HEK293 (cell line): Measurements from ENCODE around the gene NUDT21.
A peak's percentile ranks its signal among the peaks of the same experiment; 100 is the strongest.

ENCODE experiments used
- CTCF ChIA-PET: fragments of 350-600 bp; formaldehyde crosslinking; extraction: SDS; loops from one replicate; lab custom pipeline; 2021; ENCODE audit warnings: antibody characterized with exemption; lab: Yijun Ruan, JAX
- POLR2A ChIA-PET: fragments of 300-600 bp; formaldehyde crosslinking; extraction: SDS; loops from one replicate; lab custom pipeline; 2020; ENCODE audit warnings: antibody characterized with exemption, inconsistent platforms; lab: Yijun Ruan, JAX
- H3K27ac ChIP-seq: fragments of 200-500 bp; sonication (Bioruptor generic); 2 replicates; pipeline ENCODE4 v1.5.1; 2014; ENCODE audit warnings: low read depth, low read length, control low read depth, inconsistent platforms; ENCODE audit errors: extremely low read depth
- H3K36me3 ChIP-seq, 2 experiments: fragments of 200-500 bp in 1 of 2; sonication (Bioruptor generic) in 1 of 2; 1 replicate in 1 of 2; 2 replicates in 1 of 2; pipeline ENCODE4 v1.5.1; 2014 to 2017; ENCODE audit warnings: inconsistent platforms in 2 of 2, low read length in 2 of 2; ENCODE audit not compliant: control insufficient read depth in 2 of 2, insufficient read depth in 1 of 2
- H3K4me1 ChIP-seq: fragments of 200-500 bp; sonication (Bioruptor generic); 2 replicates; pipeline ENCODE4 v1.5.1; 2014; ENCODE audit warnings: mild to moderate bottlenecking, low read length, inconsistent platforms; ENCODE audit not compliant: control insufficient read depth, insufficient read depth
- H3K4me3 ChIP-seq: 2 replicates; pipeline ENCODE4 v1.5.1; 2011; ENCODE audit warnings: low read depth, mild to moderate bottlenecking, control low read depth, low read length, moderate library complexity
- H3K9me3 ChIP-seq: fragments of 200-500 bp; sonication (Bioruptor generic); 2 replicates; pipeline ENCODE4 v1.5.1; 2014; ENCODE audit warnings: low read depth, low read length, inconsistent platforms; ENCODE audit not compliant: control insufficient read depth, insufficient read depth
- KLF9 ChIP-seq: fragments of 450-650 bp; formaldehyde crosslinking; IDR thresholded peaks from 2 replicates; pipeline ENCODE4 v1.5.1; 2016; ENCODE audit warnings: missing biosample characterization, missing genetic modification characterization, low read depth
- ZNF155 ChIP-seq: fragments of 450-650 bp; formaldehyde crosslinking; IDR thresholded peaks from 2 replicates; pipeline ENCODE4 v1.5.1; 2016; ENCODE audit warnings: missing biosample characterization, missing genetic modification characterization
- ZNF169 ChIP-seq: fragments of 450-650 bp; formaldehyde crosslinking; IDR thresholded peaks from 2 replicates; pipeline ENCODE4 v1.5.1; 2016; ENCODE audit warnings: missing biosample characterization, missing genetic modification characterization
- ZNF211 ChIP-seq: fragments of 450-650 bp; formaldehyde crosslinking; IDR thresholded peaks from 2 replicates; pipeline ENCODE4 v1.5.1; 2016; ENCODE audit warnings: low read depth, missing biosample characterization, missing genetic modification characterization
- ZNF221 ChIP-seq: fragments of 450-650 bp; formaldehyde crosslinking; IDR thresholded peaks from 2 replicates; pipeline ENCODE4 v1.5.1; 2017; ENCODE audit warnings: missing biosample characterization, missing genetic modification characterization, borderline replicate concordance
- ZNF223 ChIP-seq: fragments of 450-650 bp; formaldehyde crosslinking; IDR thresholded peaks from 2 replicates; pipeline ENCODE4 v1.5.1; 2016; ENCODE audit warnings: missing biosample characterization, missing genetic modification characterization
- ZNF37A ChIP-seq: fragments of 450-650 bp; IDR thresholded peaks from 2 replicates; pipeline ENCODE4 v1.5.1; 2018; ENCODE audit warnings: missing biosample characterization, missing genetic modification characterization
- ZNF544 ChIP-seq: fragments of 450-650 bp; formaldehyde crosslinking; IDR thresholded peaks from 2 replicates; pipeline ENCODE4 v1.5.0; 2017; ENCODE audit warnings: missing biosample characterization, missing genetic modification characterization
- ZNF596 ChIP-seq: fragments of 450-650 bp; IDR thresholded peaks from 2 replicates; pipeline ENCODE4 v1.5.0; 2018; ENCODE audit warnings: missing biosample characterization, mild to moderate bottlenecking, missing genetic modification characterization, moderate library complexity
- ZNF777 ChIP-seq: fragments of 450-650 bp; formaldehyde crosslinking; IDR thresholded peaks from 2 replicates; pipeline ENCODE4 v1.5.1; 2017; ENCODE audit warnings: missing biosample characterization, missing genetic modification characterization, borderline replicate concordance
- ZNF792 ChIP-seq: fragments of 450-650 bp; formaldehyde crosslinking; IDR thresholded peaks from 2 replicates; pipeline ENCODE4 v1.5.1; 2016; ENCODE audit warnings: missing biosample characterization, missing genetic modification characterization
- TF ChIP-seq, protein P1 (sequence below): fragments of 450-650 bp; IDR thresholded peaks from 2 replicates; pipeline ENCODE4 v1.5.1; 2018; ENCODE audit warnings: missing biosample characterization, mild to moderate bottlenecking, missing genetic modification characterization
- TF ChIP-seq, protein P2 (sequence below): fragments of 450-650 bp; formaldehyde crosslinking; IDR thresholded peaks from 2 replicates; pipeline ENCODE4 v1.5.1; 2016; ENCODE audit warnings: missing biosample characterization, missing genetic modification characterization
- TF ChIP-seq, protein P3 (sequence below): fragments of 450-650 bp; formaldehyde crosslinking; IDR thresholded peaks from 2 replicates; pipeline ENCODE4 v1.5.1; 2016; ENCODE audit warnings: missing biosample characterization, missing genetic modification characterization
- TF ChIP-seq, protein P4 (sequence below): fragments of 450-650 bp; formaldehyde crosslinking; IDR thresholded peaks from 2 replicates; pipeline ENCODE4 v1.5.1; 2016; ENCODE audit warnings: missing biosample characterization, missing genetic modification characterization
- TF ChIP-seq, protein P5 (sequence below): fragments of 450-650 bp; formaldehyde crosslinking; IDR thresholded peaks from 2 replicates; pipeline ENCODE4 v1.5.1; 2016; ENCODE audit warnings: missing biosample characterization, missing genetic modification characterization, borderline replicate concordance
- TF ChIP-seq, protein P6 (sequence below): fragments of 450-650 bp; formaldehyde crosslinking; IDR thresholded peaks from 2 replicates; pipeline ENCODE4 v1.5.1; 2017; ENCODE audit warnings: missing biosample characterization, missing genetic modification characterization
- TF ChIP-seq, protein P7 (sequence below): fragments of 450-650 bp; formaldehyde crosslinking; optimal IDR thresholded peaks from 2 replicates; pipeline ENCODE3; 2016; ENCODE audit warnings: missing biosample characterization, mild to moderate bottlenecking, missing genetic modification characterization

Gene NUDT21

DNA sequence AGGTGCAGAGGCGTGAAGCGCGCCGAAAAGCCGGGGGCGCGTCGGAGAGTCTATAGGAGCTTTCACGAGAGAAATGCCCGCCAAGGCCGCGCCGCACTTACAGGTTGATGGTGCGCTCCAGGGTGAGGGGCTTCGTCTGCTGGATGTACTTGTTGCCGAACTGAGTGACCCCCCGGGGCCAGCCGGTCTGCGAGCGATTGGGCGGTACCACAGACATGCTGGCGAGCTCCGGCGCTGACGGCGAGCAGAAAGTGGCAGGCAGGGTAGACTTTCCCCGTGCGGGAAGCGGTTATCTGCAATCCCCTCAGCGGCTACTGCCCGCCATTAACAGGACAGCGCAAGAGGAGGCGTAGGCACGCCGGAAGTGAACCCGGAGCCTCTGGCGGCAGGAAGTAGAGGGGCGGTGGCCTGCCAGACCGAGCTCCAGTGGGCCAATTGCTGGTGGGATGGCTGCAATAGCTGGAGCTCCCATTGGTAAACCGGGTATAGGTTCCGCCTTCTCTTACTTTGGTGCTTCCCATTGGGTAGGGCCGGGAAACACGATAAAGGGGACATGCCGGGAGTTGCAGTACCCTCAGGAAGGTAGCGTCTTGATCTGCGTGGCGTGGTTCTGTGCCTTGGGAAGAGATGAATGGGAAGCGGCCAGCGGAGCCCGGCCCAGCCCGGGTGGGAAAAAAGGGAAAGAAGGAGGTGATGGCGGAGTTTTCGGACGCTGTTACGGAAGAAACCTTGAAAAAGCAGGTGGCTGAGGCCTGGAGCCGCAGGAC is at the start of gene NUDT21, which contains the start of gene OGFOD1:
Gene NUDT21 (minus strand): TSS at position 347 of the 767 bp plus-strand sequence. CDS start 130 bp downstream, at position 217.
Gene OGFOD1 (plus strand): TSS at position 569 of the 767 bp plus-strand sequence. CDS start 59 bp downstream, at position 628.
- Histone ChIP-seq H3K36me3 (peaks cover 33 to 52% of the 10 kb centered on the region in 2 experiments), H3K4me3 (peak within 1 kb of the TSS; percentile 67), H3K4me1 (peaks cover 5% of the 10 kb centered on the region; the same call in 1 of the 2 replicates), H3K27ac (peak within 1 kb of the TSS; percentile 78), H3K9me3 (no peaks in the 10 kb centered on the region)
- ChIA-PET POLR2A (interaction anchor here (0.5 to 1.4 kb wide), 13 partner anchors 9 to 434 kb away, joined by 3 to 12 read pairs (median 4); partner anchors contain the start of genes BBS2 and MT2A), CTCF (no interaction called here)
- TF ChIP-seq, protein P1, sequence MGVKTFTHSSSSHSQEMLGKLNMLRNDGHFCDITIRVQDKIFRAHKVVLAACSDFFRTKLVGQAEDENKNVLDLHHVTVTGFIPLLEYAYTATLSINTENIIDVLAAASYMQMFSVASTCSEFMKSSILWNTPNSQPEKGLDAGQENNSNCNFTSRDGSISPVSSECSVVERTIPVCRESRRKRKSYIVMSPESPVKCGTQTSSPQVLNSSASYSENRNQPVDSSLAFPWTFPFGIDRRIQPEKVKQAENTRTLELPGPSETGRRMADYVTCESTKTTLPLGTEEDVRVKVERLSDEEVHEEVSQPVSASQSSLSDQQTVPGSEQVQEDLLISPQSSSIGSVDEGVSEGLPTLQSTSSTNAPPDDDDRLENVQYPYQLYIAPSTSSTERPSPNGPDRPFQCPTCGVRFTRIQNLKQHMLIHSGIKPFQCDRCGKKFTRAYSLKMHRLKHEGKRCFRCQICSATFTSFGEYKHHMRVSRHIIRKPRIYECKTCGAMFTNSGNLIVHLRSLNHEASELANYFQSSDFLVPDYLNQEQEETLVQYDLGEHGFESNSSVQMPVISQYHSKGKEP (tag by site-specific recombination), result no peak
- TF ChIP-seq ZNF169 (tag by site-specific recombination) (no peak), ZNF792 (tag by site-specific recombination) (0 out of 2 replicates have a peak, but pooled peaks have one; percentile 47), ZNF211 (no peak), KLF9 (tag by site-specific recombination) (peak; percentile 59), ZNF777 (tag by site-specific recombination) (no peak), ZNF37A (tag by site-specific recombination) (no peak), ZNF155 (no peak), ZNF596 (tag by site-specific recombination) (no peak), ZNF544 (tag by site-specific recombination) (no peak), ZNF221 (tag by site-specific recombination) (no peak), ZNF223 (peak; percentile 58; the same call in 1 of the 2 replicates)
- TF ChIP-seq, protein P2, sequence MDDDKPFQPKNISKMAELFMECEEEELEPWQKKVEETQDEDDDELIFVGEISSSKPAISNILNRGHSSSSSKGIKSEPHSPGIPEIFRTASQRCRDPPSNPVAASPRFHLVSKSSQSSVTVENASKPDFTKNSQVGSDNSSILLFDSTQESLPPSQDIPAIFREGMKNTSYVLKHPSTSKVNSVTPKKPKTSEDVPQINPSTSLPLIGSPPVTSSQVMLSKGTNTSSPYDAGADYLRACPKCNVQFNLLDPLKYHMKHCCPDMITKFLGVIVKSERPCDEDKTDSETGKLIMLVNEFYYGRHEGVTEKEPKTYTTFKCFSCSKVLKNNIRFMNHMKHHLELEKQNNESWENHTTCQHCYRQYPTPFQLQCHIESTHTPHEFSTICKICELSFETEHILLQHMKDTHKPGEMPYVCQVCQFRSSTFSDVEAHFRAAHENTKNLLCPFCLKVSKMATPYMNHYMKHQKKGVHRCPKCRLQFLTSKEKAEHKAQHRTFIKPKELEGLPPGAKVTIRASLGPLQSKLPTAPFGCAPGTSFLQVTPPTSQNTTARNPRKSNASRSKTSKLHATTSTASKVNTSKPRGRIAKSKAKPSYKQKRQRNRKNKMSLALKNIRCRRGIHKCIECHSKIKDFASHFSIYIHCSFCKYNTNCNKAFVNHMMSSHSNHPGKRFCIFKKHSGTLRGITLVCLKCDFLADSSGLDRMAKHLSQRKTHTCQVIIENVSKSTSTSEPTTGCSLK (tag by site-specific recombination), result no peak
- TF ChIP-seq, protein P3, sequence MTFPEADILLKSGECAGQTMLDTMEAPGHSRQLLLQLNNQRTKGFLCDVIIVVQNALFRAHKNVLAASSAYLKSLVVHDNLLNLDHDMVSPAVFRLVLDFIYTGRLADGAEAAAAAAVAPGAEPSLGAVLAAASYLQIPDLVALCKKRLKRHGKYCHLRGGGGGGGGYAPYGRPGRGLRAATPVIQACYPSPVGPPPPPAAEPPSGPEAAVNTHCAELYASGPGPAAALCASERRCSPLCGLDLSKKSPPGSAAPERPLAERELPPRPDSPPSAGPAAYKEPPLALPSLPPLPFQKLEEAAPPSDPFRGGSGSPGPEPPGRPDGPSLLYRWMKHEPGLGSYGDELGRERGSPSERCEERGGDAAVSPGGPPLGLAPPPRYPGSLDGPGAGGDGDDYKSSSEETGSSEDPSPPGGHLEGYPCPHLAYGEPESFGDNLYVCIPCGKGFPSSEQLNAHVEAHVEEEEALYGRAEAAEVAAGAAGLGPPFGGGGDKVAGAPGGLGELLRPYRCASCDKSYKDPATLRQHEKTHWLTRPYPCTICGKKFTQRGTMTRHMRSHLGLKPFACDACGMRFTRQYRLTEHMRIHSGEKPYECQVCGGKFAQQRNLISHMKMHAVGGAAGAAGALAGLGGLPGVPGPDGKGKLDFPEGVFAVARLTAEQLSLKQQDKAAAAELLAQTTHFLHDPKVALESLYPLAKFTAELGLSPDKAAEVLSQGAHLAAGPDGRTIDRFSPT (tag by site-specific recombination), result no peak
- TF ChIP-seq, protein P4, sequence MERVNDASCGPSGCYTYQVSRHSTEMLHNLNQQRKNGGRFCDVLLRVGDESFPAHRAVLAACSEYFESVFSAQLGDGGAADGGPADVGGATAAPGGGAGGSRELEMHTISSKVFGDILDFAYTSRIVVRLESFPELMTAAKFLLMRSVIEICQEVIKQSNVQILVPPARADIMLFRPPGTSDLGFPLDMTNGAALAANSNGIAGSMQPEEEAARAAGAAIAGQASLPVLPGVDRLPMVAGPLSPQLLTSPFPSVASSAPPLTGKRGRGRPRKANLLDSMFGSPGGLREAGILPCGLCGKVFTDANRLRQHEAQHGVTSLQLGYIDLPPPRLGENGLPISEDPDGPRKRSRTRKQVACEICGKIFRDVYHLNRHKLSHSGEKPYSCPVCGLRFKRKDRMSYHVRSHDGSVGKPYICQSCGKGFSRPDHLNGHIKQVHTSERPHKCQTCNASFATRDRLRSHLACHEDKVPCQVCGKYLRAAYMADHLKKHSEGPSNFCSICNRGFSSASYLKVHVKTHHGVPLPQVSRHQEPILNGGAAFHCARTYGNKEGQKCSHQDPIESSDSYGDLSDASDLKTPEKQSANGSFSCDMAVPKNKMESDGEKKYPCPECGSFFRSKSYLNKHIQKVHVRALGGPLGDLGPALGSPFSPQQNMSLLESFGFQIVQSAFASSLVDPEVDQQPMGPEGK (tag by site-specific recombination), result peak; percentile 22; the same call in 1 of the 2 replicates
- TF ChIP-seq, protein P5, sequence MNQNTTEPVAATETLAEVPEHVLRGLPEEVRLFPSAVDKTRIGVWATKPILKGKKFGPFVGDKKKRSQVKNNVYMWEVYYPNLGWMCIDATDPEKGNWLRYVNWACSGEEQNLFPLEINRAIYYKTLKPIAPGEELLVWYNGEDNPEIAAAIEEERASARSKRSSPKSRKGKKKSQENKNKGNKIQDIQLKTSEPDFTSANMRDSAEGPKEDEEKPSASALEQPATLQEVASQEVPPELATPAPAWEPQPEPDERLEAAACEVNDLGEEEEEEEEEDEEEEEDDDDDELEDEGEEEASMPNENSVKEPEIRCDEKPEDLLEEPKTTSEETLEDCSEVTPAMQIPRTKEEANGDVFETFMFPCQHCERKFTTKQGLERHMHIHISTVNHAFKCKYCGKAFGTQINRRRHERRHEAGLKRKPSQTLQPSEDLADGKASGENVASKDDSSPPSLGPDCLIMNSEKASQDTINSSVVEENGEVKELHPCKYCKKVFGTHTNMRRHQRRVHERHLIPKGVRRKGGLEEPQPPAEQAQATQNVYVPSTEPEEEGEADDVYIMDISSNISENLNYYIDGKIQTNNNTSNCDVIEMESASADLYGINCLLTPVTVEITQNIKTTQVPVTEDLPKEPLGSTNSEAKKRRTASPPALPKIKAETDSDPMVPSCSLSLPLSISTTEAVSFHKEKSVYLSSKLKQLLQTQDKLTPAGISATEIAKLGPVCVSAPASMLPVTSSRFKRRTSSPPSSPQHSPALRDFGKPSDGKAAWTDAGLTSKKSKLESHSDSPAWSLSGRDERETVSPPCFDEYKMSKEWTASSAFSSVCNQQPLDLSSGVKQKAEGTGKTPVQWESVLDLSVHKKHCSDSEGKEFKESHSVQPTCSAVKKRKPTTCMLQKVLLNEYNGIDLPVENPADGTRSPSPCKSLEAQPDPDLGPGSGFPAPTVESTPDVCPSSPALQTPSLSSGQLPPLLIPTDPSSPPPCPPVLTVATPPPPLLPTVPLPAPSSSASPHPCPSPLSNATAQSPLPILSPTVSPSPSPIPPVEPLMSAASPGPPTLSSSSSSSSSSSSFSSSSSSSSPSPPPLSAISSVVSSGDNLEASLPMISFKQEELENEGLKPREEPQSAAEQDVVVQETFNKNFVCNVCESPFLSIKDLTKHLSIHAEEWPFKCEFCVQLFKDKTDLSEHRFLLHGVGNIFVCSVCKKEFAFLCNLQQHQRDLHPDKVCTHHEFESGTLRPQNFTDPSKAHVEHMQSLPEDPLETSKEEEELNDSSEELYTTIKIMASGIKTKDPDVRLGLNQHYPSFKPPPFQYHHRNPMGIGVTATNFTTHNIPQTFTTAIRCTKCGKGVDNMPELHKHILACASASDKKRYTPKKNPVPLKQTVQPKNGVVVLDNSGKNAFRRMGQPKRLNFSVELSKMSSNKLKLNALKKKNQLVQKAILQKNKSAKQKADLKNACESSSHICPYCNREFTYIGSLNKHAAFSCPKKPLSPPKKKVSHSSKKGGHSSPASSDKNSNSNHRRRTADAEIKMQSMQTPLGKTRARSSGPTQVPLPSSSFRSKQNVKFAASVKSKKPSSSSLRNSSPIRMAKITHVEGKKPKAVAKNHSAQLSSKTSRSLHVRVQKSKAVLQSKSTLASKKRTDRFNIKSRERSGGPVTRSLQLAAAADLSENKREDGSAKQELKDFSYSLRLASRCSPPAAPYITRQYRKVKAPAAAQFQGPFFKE, result no peak
- TF ChIP-seq, protein P6, sequence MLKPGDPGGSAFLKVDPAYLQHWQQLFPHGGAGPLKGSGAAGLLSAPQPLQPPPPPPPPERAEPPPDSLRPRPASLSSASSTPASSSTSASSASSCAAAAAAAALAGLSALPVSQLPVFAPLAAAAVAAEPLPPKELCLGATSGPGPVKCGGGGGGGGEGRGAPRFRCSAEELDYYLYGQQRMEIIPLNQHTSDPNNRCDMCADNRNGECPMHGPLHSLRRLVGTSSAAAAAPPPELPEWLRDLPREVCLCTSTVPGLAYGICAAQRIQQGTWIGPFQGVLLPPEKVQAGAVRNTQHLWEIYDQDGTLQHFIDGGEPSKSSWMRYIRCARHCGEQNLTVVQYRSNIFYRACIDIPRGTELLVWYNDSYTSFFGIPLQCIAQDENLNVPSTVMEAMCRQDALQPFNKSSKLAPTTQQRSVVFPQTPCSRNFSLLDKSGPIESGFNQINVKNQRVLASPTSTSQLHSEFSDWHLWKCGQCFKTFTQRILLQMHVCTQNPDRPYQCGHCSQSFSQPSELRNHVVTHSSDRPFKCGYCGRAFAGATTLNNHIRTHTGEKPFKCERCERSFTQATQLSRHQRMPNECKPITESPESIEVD (tag by site-specific recombination), result no peak
- TF ChIP-seq, protein P7, sequence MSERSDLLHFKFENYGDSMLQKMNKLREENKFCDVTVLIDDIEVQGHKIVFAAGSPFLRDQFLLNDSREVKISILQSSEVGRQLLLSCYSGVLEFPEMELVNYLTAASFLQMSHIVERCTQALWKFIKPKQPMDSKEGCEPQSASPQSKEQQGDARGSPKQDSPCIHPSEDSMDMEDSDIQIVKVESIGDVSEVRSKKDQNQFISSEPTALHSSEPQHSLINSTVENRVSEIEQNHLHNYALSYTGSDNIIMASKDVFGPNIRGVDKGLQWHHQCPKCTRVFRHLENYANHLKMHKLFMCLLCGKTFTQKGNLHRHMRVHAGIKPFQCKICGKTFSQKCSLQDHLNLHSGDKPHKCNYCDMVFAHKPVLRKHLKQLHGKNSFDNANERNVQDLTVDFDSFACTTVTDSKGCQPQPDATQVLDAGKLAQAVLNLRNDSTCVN (tag by site-specific recombination), result peak; percentile 85
